Hepatocyte (in vitro differentiated cells): ENCODE results near the gene LYPD8. TPM values are rescaled to one million over a fixed set of nuclear protein-coding genes. Genes with fewer than 3 reads are reported as not detected.
"Not testable (repeated sequence)": the region's sequence is repeated elsewhere in the genome, so short reads cannot be mapped to it uniquely, and the experiment has no call there.

ENCODE experiments used
- DNase-seq: peaks from one replicate; pipeline ENCODE4 v3.0.0-alpha.2; 2016; ENCODE audit warnings: low spot score
- H2AFZ ChIP-seq: fragments of 200-600 bp; sonication (generic); 2 replicates; pipeline ENCODE4 v1.6.0; 2016; ENCODE audit warnings: antibody characterized with exemption, mild to moderate bottlenecking
- H3K27ac ChIP-seq: fragments of 200-600 bp; sonication (generic); 2 replicates; pipeline ENCODE4 v1.5.1; 2016; ENCODE audit warnings: mild to moderate bottlenecking
- H3K27me3 ChIP-seq: fragments of 200-600 bp; sonication (generic); 2 replicates; pipeline ENCODE4 v1.6.1; 2016
- H3K36me3 ChIP-seq: fragments of 200-600 bp; sonication (generic); replicated peaks from 2 replicates; pipeline ENCODE4 v1.5.1; 2016; ENCODE audit warnings: low read depth; ENCODE audit not compliant: insufficient read depth
- H3K4me1 ChIP-seq: fragments of 200-600 bp; sonication (generic); 2 replicates; pipeline ENCODE4 v1.5.1; 2016; ENCODE audit warnings: mild to moderate bottlenecking, moderate library complexity; ENCODE audit not compliant: insufficient read depth
- H3K4me2 ChIP-seq: fragments of 200-600 bp; sonication (generic); 2 replicates; pipeline ENCODE4 v1.6.0; 2016
- H3K4me3 ChIP-seq: fragments of 200-600 bp; sonication (generic); 2 replicates; pipeline ENCODE4 v1.5.1; 2016; ENCODE audit warnings: mild to moderate bottlenecking
- H3K79me2 ChIP-seq: fragments of 200-600 bp; sonication (generic); 2 replicates; pipeline ENCODE4 v1.6.0; 2017; ENCODE audit warnings: mild to moderate bottlenecking
- H3K9me2 ChIP-seq: fragments of 200-600 bp; sonication (generic); replicated peaks from 2 replicates; pipeline ENCODE4 v1.6.0; 2017; ENCODE audit warnings: mild to moderate bottlenecking; ENCODE audit not compliant: insufficient read depth
- H3K9me3 ChIP-seq: fragments of 200-600 bp; sonication (generic); 2 replicates; pipeline ENCODE4 v1.5.1; 2016; ENCODE audit warnings: low read depth, mild to moderate bottlenecking
- H4K20me1 ChIP-seq: fragments of 200-600 bp; sonication (generic); 2 replicates; pipeline ENCODE4 v1.6.0; 2016; ENCODE audit warnings: mild to moderate bottlenecking; ENCODE audit not compliant: insufficient read depth, poor library complexity, severe bottlenecking
- CTCF ChIP-seq: fragments of 200-600 bp; sonication (generic); IDR thresholded peaks from 2 replicates; pipeline ENCODE4 v1.5.1; 2016; ENCODE audit warnings: antibody characterized with exemption, mild to moderate bottlenecking; ENCODE audit not compliant: poor library complexity
- EZH2 ChIP-seq: fragments of 200-600 bp; sonication (generic); IDR thresholded peaks from 2 replicates; pipeline ENCODE4 v1.6.1; 2016; ENCODE audit warnings: antibody characterized with exemption, mild to moderate bottlenecking, borderline replicate concordance
- EZH2phosphoT487 ChIP-seq: fragments of 200-600 bp; sonication (generic); IDR thresholded peaks from one replicate; pipeline ENCODE4 v1.6.1; 2018; ENCODE audit warnings: antibody characterized with exemption, mild to moderate bottlenecking, low read depth, moderate library complexity; ENCODE audit not compliant: unreplicated experiment, severe bottlenecking
- WGBS: methylation state at CpG from one replicate; pipeline ENCODE4 v1.1.6; 2016; ENCODE audit warnings: low lambda C conversion rate; ENCODE audit errors: missing lambda C conversion rate; 5-methylcytosine and 5-hydroxymethylcytosine counted together
- polyA plus RNA-seq: library from polyadenylated mRNA; unstranded; fragments of >200 nt; fragmentation: Nextera tagmentation; extraction: Ambion mirVana; gene quantifications from 2 replicates; pipeline ENCODE4 v1.2.1, GENCODE V29; 2016
- total RNA-seq: library from RNA; depleted of rRNA; stranded (reverse); fragments of >200 nt; gene quantifications from 2 replicates; pipeline ENCODE4 v1.2.3, GENCODE V29; 2014

LYPD8 gene
- total and polyA plus RNA-seq, 2 experiments from 2014 or later: not detected

- Histone ChIP-seq H3K36me3 (no peaks in the 10 kb centered on the region), H3K9me3 (no peaks in the 10 kb centered on the region), H3K4me1 (no peaks in the 10 kb centered on the region), H3K9me2 (no peaks in the 10 kb centered on the region), H3K4me2 (no peak overlapping the region), H3K79me2 (no peaks in the 10 kb centered on the region), H2AFZ (no peak overlapping the region), H3K4me3 (no peak overlapping the region), H3K27me3 (no peaks in the 10 kb centered on the region), H3K27ac (no peak overlapping the region), H4K20me1 (no peaks in the 10 kb centered on the region)
- DNase-seq: no peak
- TF ChIP-seq EZH2phosphoT487: no peak
- TF ChIP-seq EZH2: no peak
- WGBS: 86% methylated on average over 5 of the region's 5 CpGs
These were observed 36.8 kb upstream of the LYPD8 start for GRCh38 chr1:248792342-248792741.

GRCh38 chr1:248791010-248791409 is 35.5 kb upstream of the LYPD8 start:
- Histone ChIP-seq H3K79me2 (no peaks in the 10 kb centered on the region), H3K4me2 (no peak overlapping the region), H3K9me3 (no peaks in the 10 kb centered on the region), H3K4me3 (no peak overlapping the region), H3K9me2 (no peaks in the 10 kb centered on the region), H2AFZ (no peak overlapping the region), H3K27me3 (no peaks in the 10 kb centered on the region), H3K27ac (no peak overlapping the region), H4K20me1 (no peaks in the 10 kb centered on the region), H3K36me3 (no peaks in the 10 kb centered on the region), H3K4me1 (no peaks in the 10 kb centered on the region)
- TF ChIP-seq EZH2 (no peak), EZH2phosphoT487 (no peak)
- 78% methylated on average over 4 of the region's 4 CpGs for WGBS
- DNase-seq: no peak

GRCh38 chr1:248790456-248790855 is 34.9 kb upstream of the LYPD8 start:
- H3K27me3 ChIP-seq: no peaks in the 10 kb centered on the region
- no peaks in the 10 kb centered on the region for H3K9me3 ChIP-seq
- no peaks in the 10 kb centered on the region for H3K36me3 ChIP-seq
- no peaks in the 10 kb centered on the region for H3K9me2 ChIP-seq
- H3K4me3 ChIP-seq: no peak overlapping the region
- 70% methylated on average over 5 of the region's 5 CpGs for WGBS
- no peaks in the 10 kb centered on the region for H3K79me2 ChIP-seq
- no peak for DNase-seq
- TF ChIP-seq EZH2phosphoT487: no peak
- no peak for TF ChIP-seq EZH2
- TF ChIP-seq CTCF: no peak
- no peak overlapping the region for H3K27ac ChIP-seq
- H2AFZ ChIP-seq: no peak overlapping the region
- H3K4me2 ChIP-seq: no peak overlapping the region
- H3K4me1 ChIP-seq: no peaks in the 10 kb centered on the region
- H4K20me1 ChIP-seq: no peaks in the 10 kb centered on the region

- not testable (repeated sequence) for H3K9me3 ChIP-seq, DNase-seq, H2AFZ ChIP-seq, H3K36me3 ChIP-seq, H3K27ac ChIP-seq, H4K20me1 ChIP-seq, H3K4me3 ChIP-seq, H3K4me1 ChIP-seq, H3K79me2 ChIP-seq, H3K4me2 ChIP-seq, H3K9me2 ChIP-seq, H3K27me3 ChIP-seq
- WGBS: 48% methylated on average over 2 of the region's 2 CpGs
These were observed 33.8 kb upstream of the LYPD8 start for GRCh38 chr1:248789337-248789736.

- 53% methylated on average over 3 of the region's 3 CpGs for WGBS
- Histone ChIP-seq H3K9me3 (no peaks in the 10 kb centered on the region), H3K4me2 (no peak overlapping the region), H3K9me2 (no peaks in the 10 kb centered on the region), H3K27me3 (no peaks in the 10 kb centered on the region), H2AFZ (no peak overlapping the region), H3K27ac (no peak overlapping the region), H3K79me2 (no peaks in the 10 kb centered on the region), H3K4me3 (no peak overlapping the region), H4K20me1 (no peaks in the 10 kb centered on the region), H3K4me1 (no peaks in the 10 kb centered on the region), H3K36me3 (no peaks in the 10 kb centered on the region)
- no peak for DNase-seq
- no peak for TF ChIP-seq CTCF
These were observed 32.8 kb upstream of the LYPD8 start for GRCh38 chr1:248788327-248788726.
